ENCODE data around the gene PDZRN4. TPM values are rescaled to one million over a fixed set of nuclear protein-coding genes. Genes with fewer than 3 reads are reported as not detected.

The PDZRN4 gene
- total RNA-seq, 4 donors from 2014 or later = 43.9 to 75.2 (median 50.6) TPM

GRCh38 chr12:41212625-41213024 is 24.5 kb downstream of the PDZRN4 start:
- WGBS = 19% methylated on average over 2 of the region's 2 CpGs
- Histone ChIP-seq H3K27me3 (no peaks in the 10 kb centered on the region), H3K9me3 (no peaks in the 10 kb centered on the region), H3K4me1 (peaks cover 0 to 59% (median 52%) of the 10 kb centered on the region in 4 donors), H3K4me3 (peak overlapping the region in 2 of 4 donors; percentile 20 to 24), H3K36me3 (no peaks in the 10 kb centered on the region), H3K27ac (replicated peaks in 1 of 4) (peak overlapping the region; percentile 67 to 71 (median 71))
- DNase-seq (ENCODE audit: extremely low spot score) = no peak
- intact Hi-C loops (cut with DNase I) = no loop called here
- TF ChIP-seq EP300 (IDR thresholded peaks at IDR 0.05) (no peak), POLR2AphosphoS5 (IDR thresholded peaks at IDR 0.05) (no peak), POLR2A (IDR thresholded peaks at IDR 0.05; ENCODE audit: low read depth) (no peak), CTCF (IDR thresholded peaks at IDR 0.05) (no peak)

GRCh38 chr12:41213107-41213506 is 25.0 kb downstream of the PDZRN4 start:
- 47% methylated on average over 7 of the region's 7 CpGs for WGBS
- H3K27ac ChIP-seq (replicated peaks in 1 of 4) = peak overlapping the region; percentile 67 to 71 (median 71)
- peak overlapping the region in 2 of 4 donors; percentile 20 to 24 for H3K4me3 ChIP-seq
- no peak for TF ChIP-seq CTCF (IDR thresholded peaks at IDR 0.05)
- no peak for TF ChIP-seq POLR2A (IDR thresholded peaks at IDR 0.05; ENCODE audit: low read depth)
- no peak for TF ChIP-seq EP300 (IDR thresholded peaks at IDR 0.05)
- TF ChIP-seq POLR2AphosphoS5 (IDR thresholded peaks at IDR 0.05) = no peak
- H3K27me3 ChIP-seq = no peaks in the 10 kb centered on the region
- H3K9me3 ChIP-seq = no peaks in the 10 kb centered on the region
- intact Hi-C loops (cut with DNase I) = no loop called here
- H3K4me1 ChIP-seq = peaks cover 0 to 59% (median 53%) of the 10 kb centered on the region in 4 donors
- H3K36me3 ChIP-seq = no peaks in the 10 kb centered on the region
- no peak for DNase-seq (ENCODE audit: extremely low spot score)

DNA sequence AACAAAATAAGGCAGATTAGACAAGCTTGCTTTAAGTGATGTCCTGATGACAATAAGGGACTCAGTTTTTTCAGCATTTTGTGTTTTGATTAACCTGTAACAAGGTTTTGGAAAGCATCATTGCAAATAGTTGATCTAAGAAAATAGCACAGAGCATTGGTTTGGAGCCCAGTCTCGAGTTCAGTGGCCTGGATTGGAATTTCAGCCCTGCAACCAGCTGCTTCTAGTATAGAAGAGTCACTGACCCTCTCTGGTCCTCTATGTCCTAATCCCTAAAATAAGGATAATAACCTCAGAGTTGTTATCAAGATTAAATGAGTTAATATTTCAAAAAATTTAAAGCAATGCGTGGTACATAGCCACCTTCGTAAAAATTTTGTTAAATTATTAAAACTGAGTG is 25.5 kb downstream of the PDZRN4 start:
- 72% methylated on average over 3 of the region's 3 CpGs for WGBS
- intact Hi-C loops (cut with DNase I) = no loop called here

DNA sequence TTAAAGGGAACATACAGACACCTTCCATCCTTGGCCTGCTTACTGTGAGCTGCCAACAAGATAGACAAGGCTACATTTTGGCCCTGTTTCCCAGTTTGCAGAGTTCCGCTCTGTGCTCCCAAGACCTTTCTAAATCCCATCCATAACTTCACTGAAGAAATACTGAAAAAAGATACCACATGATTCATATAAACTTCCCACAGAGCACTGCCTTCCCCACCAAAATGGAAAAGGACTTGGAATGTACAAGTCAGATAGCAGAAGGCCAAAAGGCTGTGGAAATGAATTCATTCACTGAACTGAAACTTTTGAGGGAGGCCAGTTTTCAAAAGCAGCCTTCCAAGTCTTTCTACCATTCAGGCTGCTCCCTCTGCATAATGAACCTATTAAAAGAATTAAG is 29.6 kb downstream of the PDZRN4 start:
- WGBS = 36% methylated on average over 1 of the region's 1 CpG
- Histone ChIP-seq H3K36me3 (no peaks in the 10 kb centered on the region), H3K27me3 (no peaks in the 10 kb centered on the region), H3K9me3 (no peaks in the 10 kb centered on the region), H3K27ac (replicated peaks in 1 of 4) (peak overlapping the region; percentile 62 to 72 (median 68)), H3K4me3 (peak overlapping the region in 1 of 4 donors; percentile 1), H3K4me1 (peaks cover 0 to 69% (median 61%) of the 10 kb centered on the region in 4 donors)
- intact Hi-C loops (cut with DNase I) = no loop called here
- TF ChIP-seq POLR2A (IDR thresholded peaks at IDR 0.05; ENCODE audit: low read depth) (no peak), EP300 (IDR thresholded peaks at IDR 0.05) (no peak), POLR2AphosphoS5 (IDR thresholded peaks at IDR 0.05) (peak in 1 of 2 donors; percentile 46), CTCF (IDR thresholded peaks at IDR 0.05) (no peak)
- no peak for DNase-seq (ENCODE audit: extremely low spot score)

More for the DNA sequence above, 25.5 kb downstream of the PDZRN4 start:
- TF ChIP-seq EP300 (IDR thresholded peaks at IDR 0.05) (no peak), POLR2AphosphoS5 (IDR thresholded peaks at IDR 0.05) (no peak), CTCF (IDR thresholded peaks at IDR 0.05) (peak in 1 of 3 experiments; percentile 11), POLR2A (IDR thresholded peaks at IDR 0.05; ENCODE audit: low read depth) (no peak)
- Histone ChIP-seq H3K27me3 (no peaks in the 10 kb centered on the region), H3K4me3 (peak overlapping the region in 2 of 4 donors; percentile 20 to 24), H3K27ac (replicated peaks in 1 of 4) (peak overlapping the region; percentile 67 to 71 (median 71)), H3K4me1 (peaks cover 0 to 57% (median 54%) of the 10 kb centered on the region in 4 donors), H3K9me3 (no peaks in the 10 kb centered on the region), H3K36me3 (no peaks in the 10 kb centered on the region)
- DNase-seq (ENCODE audit: extremely low spot score) = no peak

GRCh38 chr12:41220931-41221330 is 32.8 kb downstream of the PDZRN4 start:
- WGBS = 71% methylated on average over 2 of the region's 2 CpGs
- H3K4me1 ChIP-seq = peaks cover 0 to 55% (median 46%) of the 10 kb centered on the region in 4 donors
- H3K27ac ChIP-seq (replicated peaks in 1 of 4) = peak overlapping the region in 3 of 4 donors; percentile 46 to 62 (median 55)

More at GRCh38 chr12:41220931-41221330, 32.8 kb downstream of the PDZRN4 start:
- no peaks in the 10 kb centered on the region for H3K27me3 ChIP-seq
- intact Hi-C loops (cut with DNase I) = no loop called here
- no peak for DNase-seq (ENCODE audit: extremely low spot score)
- H3K4me3 ChIP-seq = no peak overlapping the region
- H3K9me3 ChIP-seq = no peaks in the 10 kb centered on the region
- no peaks in the 10 kb centered on the region for H3K36me3 ChIP-seq
- TF ChIP-seq POLR2AphosphoS5 (IDR thresholded peaks at IDR 0.05) = no peak
- no peak for TF ChIP-seq POLR2A (IDR thresholded peaks at IDR 0.05; ENCODE audit: low read depth)
- no peak for TF ChIP-seq CTCF (IDR thresholded peaks at IDR 0.05)
- TF ChIP-seq EP300 (IDR thresholded peaks at IDR 0.05) = no peak

Measured in esophagus muscularis mucosa (tissue), 4 donors.